Measurements from ENCODE around the gene MRPL21. TPM values are rescaled to one million over a fixed set of nuclear protein-coding genes. Genes with fewer than 3 reads are reported as not detected.
A peak's percentile ranks its signal among the peaks of the same experiment; 100 is the strongest.

Gene MRPL21
- total and polyA plus RNA-seq, 9 of the 15 experiments (the other 6 are each of a cell fraction or from before 2014, with no cell fraction given): 196 to 618 (median 232) TPM

GRCh38 chr11:68863553-68864265 is 39.9 kb downstream of the MRPL21 start:
- no peak for ATAC-seq
- 32% methylated on average over 3 of the region's 3 CpGs for WGBS (ENCODE audit: insufficient coverage, low coverage, missing lambda C conversion rate)
- Histone ChIP-seq H3K9ac (ENCODE audit: insufficient read depth in 1 of 2, low read depth in 2 of 2, low read length in 2 of 2) (no peak overlapping the region), H3K4me1 (replicated peaks in 1 of 2; ENCODE audit: control insufficient read depth in 2 of 2, insufficient read depth in 2 of 2, low read length in 2 of 2) (peaks cover 3 to 10% of the 10 kb centered on the region in 2 experiments; a peak in 3 of 5 replicates), H3K4me2 (ENCODE audit: insufficient read depth, low read length) (no peak overlapping the region), H3K9me1 (ENCODE audit: control insufficient read depth, insufficient read depth, low read length) (no peaks in the 10 kb centered on the region), H3K27ac (ENCODE audit: extremely low read depth, low read depth, low read length) (no peak overlapping the region), H2AFZ (ENCODE audit: low read depth, low read length) (no peak overlapping the region), H3K27me3 (ENCODE audit: control insufficient read depth in 2 of 2, insufficient read depth in 2 of 2, low read length in 2 of 2) (no peaks in the 10 kb centered on the region), H3K4me3 (no peak overlapping the region), H4K20me1 (replicated peaks; ENCODE audit: control insufficient read depth, insufficient read depth, low read length) (no peaks in the 10 kb centered on the region), H3K9me3 (replicated peaks; ENCODE audit: control insufficient read depth, insufficient read depth, low read depth, low read length) (0 out of 2 replicates have a peak, but pooled peaks cover 4% of the 10 kb centered on the region), H3K36me3 (ENCODE audit: control insufficient read depth, insufficient read depth, low read length) (no peaks in the 10 kb centered on the region), H3K79me2 (ENCODE audit: control insufficient read depth, insufficient read depth, low read length) (no peaks in the 10 kb centered on the region)
- CTCF ChIA-PET (ENCODE audit: low intra/inter-chr PET ratio): no interaction called here
- POLR2A ChIA-PET: no interaction called here
- no peak for DNase-seq (ENCODE audit: extremely low read depth in 1 of 4, low spot score in 3 of 4)
- TF ChIP-seq CBX3 (IDR thresholded peaks at IDR 0.05; ENCODE audit: borderline replicate concordance in 1 of 2, low read length in 2 of 2) (peak in 1 of 2 experiments; percentile 78; a peak in 2 of 3 replicates), ZNF324 (CRISPR knock-in tag; IDR thresholded peaks at IDR 0.05) (peak; percentile 93), PHB2 (IDR thresholded peaks at IDR 0.05; ENCODE audit: low read depth) (no peak)
- intact Hi-C loops (cut with micrococcal nuclease) (no loop called here), in situ Hi-C loops (cut with MboI) (no loop called here)
- FAIRE-seq: no peak
- no TSS peak for BruUV-seq (replicated peaks)

- no peak overlapping the region; the same call in 2 of the 3 replicates for H3K27ac ChIP-seq (ENCODE audit: extremely low read depth, low read depth, low read length)
- no peaks in the 10 kb centered on the region for H3K79me2 ChIP-seq (ENCODE audit: control insufficient read depth, insufficient read depth, low read length)
- no peak overlapping the region for H3K9ac ChIP-seq (ENCODE audit: insufficient read depth in 1 of 2, low read depth in 2 of 2, low read length in 2 of 2)
- no peaks in the 10 kb centered on the region for H3K27me3 ChIP-seq (ENCODE audit: control insufficient read depth in 2 of 2, insufficient read depth in 2 of 2, low read length in 2 of 2)
- H3K9me3 ChIP-seq (replicated peaks; ENCODE audit: control insufficient read depth, insufficient read depth, low read depth, low read length): 0 out of 2 replicates have a peak, but pooled peaks cover 4% of the 10 kb centered on the region
- CTCF ChIA-PET (ENCODE audit: low intra/inter-chr PET ratio): no interaction called here
- H2AFZ ChIP-seq (ENCODE audit: low read depth, low read length): no peak overlapping the region
- intact Hi-C loops (cut with micrococcal nuclease) (no loop called here), in situ Hi-C loops (cut with MboI) (no loop called here)
- H3K4me2 ChIP-seq (ENCODE audit: insufficient read depth, low read length): no peak overlapping the region
- POLR2A ChIA-PET: no interaction called here
- BruUV-seq (replicated peaks): no TSS peak
- peaks cover 10 to 15% of the 10 kb centered on the region in 2 experiments for H3K4me1 ChIP-seq (replicated peaks in 1 of 2; ENCODE audit: control insufficient read depth in 2 of 2, insufficient read depth in 2 of 2, low read length in 2 of 2)
- FAIRE-seq (no peak), ATAC-seq (peak; percentile 38; the same call in 1 of the 3 replicates), DNase-seq (ENCODE audit: extremely low read depth in 1 of 4, low spot score in 3 of 4) (no peak)
- no peaks in the 10 kb centered on the region for H3K9me1 ChIP-seq (ENCODE audit: control insufficient read depth, insufficient read depth, low read length)
- no peaks in the 10 kb centered on the region for H3K36me3 ChIP-seq (ENCODE audit: control insufficient read depth, insufficient read depth, low read length)
- 23% methylated on average over 6 of the region's 6 CpGs for WGBS (ENCODE audit: insufficient coverage, low coverage, missing lambda C conversion rate)
- H3K4me3 ChIP-seq: no peak overlapping the region
- no peaks in the 10 kb centered on the region for H4K20me1 ChIP-seq (replicated peaks; ENCODE audit: control insufficient read depth, insufficient read depth, low read length)
- TF ChIP-seq, protein P1, sequence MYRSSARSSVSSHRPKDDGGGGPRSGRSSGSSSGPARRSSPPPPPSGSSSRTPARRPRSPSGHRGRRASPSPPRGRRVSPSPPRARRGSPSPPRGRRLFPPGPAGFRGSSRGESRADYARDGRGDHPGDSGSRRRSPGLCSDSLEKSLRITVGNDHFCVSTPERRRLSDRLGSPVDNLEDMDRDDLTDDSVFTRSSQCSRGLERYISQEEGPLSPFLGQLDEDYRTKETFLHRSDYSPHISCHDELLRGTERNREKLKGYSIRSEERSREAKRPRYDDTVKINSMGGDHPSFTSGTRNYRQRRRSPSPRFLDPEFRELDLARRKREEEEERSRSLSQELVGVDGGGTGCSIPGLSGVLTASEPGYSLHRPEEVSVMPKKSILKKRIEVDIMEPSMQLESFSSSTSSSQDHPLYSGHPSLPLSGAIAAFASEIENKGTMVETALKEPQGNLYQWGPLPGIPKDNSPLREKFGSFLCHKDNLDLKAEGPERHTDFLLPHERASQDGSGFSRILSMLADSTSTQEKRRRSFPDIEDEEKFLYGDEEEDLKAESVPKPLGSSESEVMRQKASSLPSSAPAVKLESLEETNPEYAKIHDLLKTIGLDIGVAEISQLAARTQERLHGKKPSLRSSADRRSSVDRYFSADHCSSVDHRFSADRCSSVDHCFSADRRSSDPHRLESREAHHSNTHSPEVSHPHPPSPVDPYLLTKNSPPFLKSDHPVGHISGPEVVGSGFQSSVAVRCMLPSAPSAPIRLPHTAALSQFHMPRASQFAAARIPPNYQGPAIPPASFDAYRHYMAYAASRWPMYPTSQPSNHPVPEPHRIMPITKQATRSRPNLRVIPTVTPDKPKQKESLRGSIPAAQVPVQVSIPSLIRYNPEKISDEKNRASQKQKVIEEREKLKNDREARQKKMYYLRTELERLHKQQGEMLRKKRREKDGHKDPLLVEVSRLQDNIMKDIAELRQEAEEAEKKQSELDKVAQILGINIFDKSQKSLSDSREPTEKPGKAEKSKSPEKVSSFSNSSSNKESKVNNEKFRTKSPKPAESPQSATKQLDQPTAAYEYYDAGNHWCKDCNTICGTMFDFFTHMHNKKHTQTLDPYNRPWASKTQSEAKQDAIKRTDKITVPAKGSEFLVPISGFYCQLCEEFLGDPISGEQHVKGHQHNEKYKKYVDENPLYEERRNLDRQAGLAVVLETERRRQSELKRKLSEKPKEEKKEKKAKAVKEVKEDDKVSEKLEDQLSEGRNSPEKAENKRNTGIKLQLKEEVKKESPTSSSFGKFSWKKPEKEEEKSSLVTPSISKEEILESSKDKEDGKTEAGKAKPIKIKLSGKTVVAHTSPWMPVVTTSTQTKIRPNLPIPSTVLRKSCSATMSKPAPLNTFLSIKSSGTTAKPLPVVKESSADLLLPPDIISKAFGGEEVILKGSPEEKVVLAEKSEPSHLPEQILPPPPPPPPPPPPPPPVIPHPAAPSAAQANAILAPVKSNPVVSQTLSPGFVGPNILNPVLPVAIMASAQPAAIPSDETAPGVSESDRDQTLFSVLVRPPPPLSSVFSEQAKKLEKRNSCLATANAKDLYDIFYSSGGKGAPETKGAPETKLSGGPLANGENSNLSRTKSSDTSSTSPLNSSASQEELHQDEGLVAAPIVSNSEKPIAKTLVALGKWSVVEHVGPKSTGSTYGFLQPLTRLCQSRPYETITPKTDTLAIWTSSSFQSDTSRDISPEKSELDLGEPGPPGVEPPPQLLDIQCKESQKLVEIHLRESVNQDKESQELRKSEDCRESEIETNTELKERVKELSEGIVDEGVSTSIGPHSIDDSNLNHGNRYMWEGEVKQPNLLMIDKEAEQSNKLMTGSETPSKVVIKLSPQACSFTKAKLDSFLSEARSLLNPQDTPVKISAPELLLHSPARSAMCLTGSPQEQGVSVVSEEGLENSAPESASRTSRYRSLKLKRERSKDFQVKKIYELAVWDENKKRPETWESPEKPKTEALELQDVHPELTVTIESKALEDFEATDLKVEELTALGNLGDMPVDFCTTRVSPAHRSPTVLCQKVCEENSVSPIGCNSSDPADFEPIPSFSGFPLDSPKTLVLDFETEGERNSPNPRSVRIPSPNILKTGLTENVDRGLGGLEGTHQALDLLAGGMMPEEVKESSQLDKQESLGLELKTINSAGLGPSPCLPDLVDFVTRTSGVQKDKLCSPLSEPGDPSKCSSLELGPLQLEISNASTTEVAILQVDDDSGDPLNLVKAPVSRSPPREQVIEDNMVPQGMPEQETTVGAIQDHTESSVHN (IDR thresholded peaks at IDR 0.05; ENCODE audit: borderline replicate concordance in 1 of 2, low read depth in 1 of 2): no peak
These were observed 41.2 kb downstream of the MRPL21 start for GRCh38 chr11:68862421-68862820.

All from K562 (cell line).